ENCODE measurements around the gene ZBTB9.
A peak's percentile ranks its signal among the peaks of the same experiment; 100 is the strongest.

DNA sequence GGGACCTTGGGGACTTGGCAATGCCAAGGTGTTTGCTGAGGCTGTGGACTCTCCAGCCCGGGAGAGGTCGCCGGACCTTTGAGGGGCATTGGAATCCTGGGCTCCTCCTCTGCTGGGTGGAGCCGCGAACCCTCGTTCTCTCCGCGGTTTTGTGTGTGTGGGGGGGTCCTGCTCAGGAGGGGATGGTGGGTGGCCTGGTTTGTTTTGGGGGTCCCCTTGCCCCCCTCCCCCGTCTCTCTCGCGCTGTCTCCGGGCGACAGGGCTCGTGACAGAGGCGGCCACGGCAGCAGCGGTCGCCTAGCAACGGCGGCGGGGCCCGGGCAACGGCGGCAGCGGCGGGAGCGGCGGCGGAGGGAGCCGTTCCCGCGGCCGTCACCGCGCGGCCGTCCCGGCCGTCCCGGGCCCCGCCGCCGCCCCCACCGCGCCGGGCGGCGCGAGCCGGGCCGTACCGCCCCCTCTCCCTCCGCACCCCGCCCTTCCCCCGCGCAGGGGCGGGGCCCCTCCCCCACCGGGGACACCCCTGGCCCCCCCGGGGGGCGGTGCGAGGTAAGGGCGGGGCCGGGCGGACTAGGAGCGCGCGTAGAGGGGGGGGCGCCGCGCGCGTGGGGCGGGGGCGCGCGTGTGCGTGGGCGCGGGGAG, 26.7 kb upstream of the ZBTB9 start:
- TF ChIP-seq POLR2A (IDR thresholded peaks at IDR 0.05; ENCODE audit: low read length), result peak; percentile 19
- TF ChIP-seq GATA1 (IDR thresholded peaks at IDR 0.05; ENCODE audit: low read depth, low read length), result no peak
